ENCODE results near the gene PFDN6.
"Not testable (repeated sequence)": the region's sequence is repeated elsewhere in the genome, so short reads cannot be mapped to it uniquely, and the experiment has no call there.

The PFDN6 gene

GRCh38 chr6:33288921-33289783 lies at the start of gene PFDN6, which contains the start of gene WDR46:
Gene PFDN6, plus strand, starts transcription at chr6:33289601. Its CDS starts 256 bp downstream, at chr6:33289857.
Gene WDR46, minus strand, starts transcription at chr6:33289239. Its CDS starts 69 bp downstream, at chr6:33289170.
- DNase-seq = peak; percentile 74

GRCh38 chr6:33241968-33242367 lies 47.4 kb upstream of the PFDN6 start:
- no peak for DNase-seq

GRCh38 chr6:33243476-33243875 lies 45.9 kb upstream of the PFDN6 start:
- DNase-seq = no peak

- peak; percentile 93 for DNase-seq
Measured at GRCh38 chr6:33247977-33248642, 41.3 kb upstream of the PFDN6 start.

- DNase-seq = no peak
Measured at GRCh38 chr6:33248643-33248931, 40.8 kb upstream of the PFDN6 start.

GRCh38 chr6:33248932-33249731 lies 40.3 kb upstream of the PFDN6 start:
- peak; percentile 92 for DNase-seq

- no peak for DNase-seq
Measured at GRCh38 chr6:33249732-33250630, 39.4 kb upstream of the PFDN6 start.

- no peak for DNase-seq
Measured at GRCh38 chr6:33250731-33251130, 38.7 kb upstream of the PFDN6 start.

- no peak for DNase-seq
Measured at GRCh38 chr6:33251395-33252012, 37.9 kb upstream of the PFDN6 start.

GRCh38 chr6:33252759-33253158 lies 36.6 kb upstream of the PFDN6 start:
- no peak for DNase-seq

GRCh38 chr6:33254591-33254990 lies 34.8 kb upstream of the PFDN6 start:
- no peak for DNase-seq

GRCh38 chr6:33259032-33259431 lies 30.4 kb upstream of the PFDN6 start:
- no peak for DNase-seq

GRCh38 chr6:33262490-33262889 lies 26.9 kb upstream of the PFDN6 start:
- DNase-seq = not testable (repeated sequence)

GRCh38 chr6:33264015-33264414 lies 25.4 kb upstream of the PFDN6 start:
- no peak for DNase-seq

- DNase-seq = no peak
Measured at GRCh38 chr6:33271117-33271467, 18.3 kb upstream of the PFDN6 start.

- peak; percentile 83 for DNase-seq
Measured at GRCh38 chr6:33271468-33272274, 17.7 kb upstream of the PFDN6 start, which contains the start of the genes RPS18 and VPS52. Gene RPS18, plus strand, starts transcription at chr6:33272075. Its CDS starts 45 bp downstream, at chr6:33272120. Gene VPS52, minus strand, starts transcription at chr6:33271876. Its CDS starts 201 bp downstream, at chr6:33271675.

- DNase-seq = no peak
Measured at GRCh38 chr6:33272275-33273128, 16.9 kb upstream of the PFDN6 start.

GRCh38 chr6:33273129-33273923 lies 16.1 kb upstream of the PFDN6 start:
- DNase-seq = no peak

Measured in stimulated activated CD4-positive, alpha-beta T cell treated with anti-CD3 and anti-CD28 coated beads, Interleukin-4, amount 100 ng/mL, for 1 hour (primary cell).